Muscle layer of colon (tissue), 2 donors: ENCODE data around the gene CRADD.

Experiments used
- H3K27ac ChIP-seq: one replicate; pipeline ENCODE4 v1.7.0; 2013; ENCODE audit warnings: low read depth, mild to moderate bottlenecking, low read length, moderate library complexity
- H3K27me3 ChIP-seq, 2 donors: one replicate each; pipeline ENCODE4 v1.7.0; 2013; ENCODE audit warnings: low read length in 2 of 2, mild to moderate bottlenecking in 2 of 2; ENCODE audit not compliant: insufficient read depth in 2 of 2, control insufficient read depth in 1 of 2
- H3K36me3 ChIP-seq: one replicate; pipeline ENCODE4 v1.7.0; 2013; ENCODE audit warnings: mild to moderate bottlenecking, low read length; ENCODE audit not compliant: insufficient read depth
- H3K4me1 ChIP-seq: one replicate; pipeline ENCODE4 v1.7.0; 2013; ENCODE audit warnings: mild to moderate bottlenecking, low read length; ENCODE audit not compliant: insufficient read depth
- H3K4me3 ChIP-seq, 2 donors: one replicate each; pipeline ENCODE4 v1.7.0; 2013; ENCODE audit warnings: low read length in 2 of 2, low read depth in 1 of 2, mild to moderate bottlenecking in 1 of 2, moderate library complexity in 1 of 2
- H3K9ac ChIP-seq: one replicate; pipeline ENCODE4 v1.7.0; 2013; ENCODE audit warnings: low read length
- H3K9me3 ChIP-seq: one replicate; pipeline ENCODE4 v1.7.0; 2013; ENCODE audit warnings: mild to moderate bottlenecking, low read length
- donor health status: abdominal sarcoma.
- donor health status: Adenocarcinoma of cecum.

The CRADD gene

GRCh38 chr12:93889516-93890212 is 212.5 kb downstream of the CRADD start:
- H3K9me3 ChIP-seq: no peaks in the 10 kb centered on the region
- no peaks in the 10 kb centered on the region for H3K27me3 ChIP-seq
- no peak overlapping the region for H3K4me3 ChIP-seq
- peaks cover 11% of the 10 kb centered on the region for H3K4me1 ChIP-seq
- no peak overlapping the region for H3K27ac ChIP-seq
- no peaks in the 10 kb centered on the region for H3K36me3 ChIP-seq
- no peak overlapping the region for H3K9ac ChIP-seq

GRCh38 chr12:93892423-93893268 is 215.5 kb downstream of the CRADD start:
- Histone ChIP-seq H3K4me3 (no peak overlapping the region), H3K9ac (no peak overlapping the region), H3K27ac (no peak overlapping the region)

GRCh38 chr12:93894391-93895088 is 217.4 kb downstream of the CRADD start:
- Histone ChIP-seq H3K9me3 (no peaks in the 10 kb centered on the region), H3K36me3 (no peaks in the 10 kb centered on the region), H3K9ac (no peak overlapping the region), H3K27me3 (no peaks in the 10 kb centered on the region), H3K4me1 (peaks cover 17% of the 10 kb centered on the region), H3K4me3 (no peak overlapping the region), H3K27ac (peak overlapping the region; percentile 91)

More at GRCh38 chr12:93892423-93893268, 215.5 kb downstream of the CRADD start:
- Histone ChIP-seq H3K36me3 (no peaks in the 10 kb centered on the region), H3K4me1 (peaks cover 17% of the 10 kb centered on the region), H3K9me3 (no peaks in the 10 kb centered on the region), H3K27me3 (no peaks in the 10 kb centered on the region)

- H3K27me3 ChIP-seq: no peaks in the 10 kb centered on the region
- H3K36me3 ChIP-seq: no peaks in the 10 kb centered on the region
- peak overlapping the region; percentile 91 for H3K27ac ChIP-seq
- no peak overlapping the region for H3K4me3 ChIP-seq
- no peak overlapping the region for H3K9ac ChIP-seq
- H3K9me3 ChIP-seq: no peaks in the 10 kb centered on the region
- H3K4me1 ChIP-seq: peaks cover 17% of the 10 kb centered on the region
Observed at GRCh38 chr12:93895089-93895445, 217.9 kb downstream of the CRADD start.

- no peak overlapping the region for H3K4me3 ChIP-seq
- no peak overlapping the region for H3K27ac ChIP-seq
- peaks cover 17% of the 10 kb centered on the region for H3K4me1 ChIP-seq
- H3K9me3 ChIP-seq: no peaks in the 10 kb centered on the region
- H3K36me3 ChIP-seq: no peaks in the 10 kb centered on the region
- H3K9ac ChIP-seq: no peak overlapping the region
- H3K27me3 ChIP-seq: no peaks in the 10 kb centered on the region
Observed at GRCh38 chr12:93896427-93896826, 219.3 kb downstream of the CRADD start.

- Histone ChIP-seq H3K4me3 (no peak overlapping the region), H3K27ac (no peak overlapping the region), H3K36me3 (no peaks in the 10 kb centered on the region), H3K4me1 (peaks cover 17% of the 10 kb centered on the region), H3K27me3 (no peaks in the 10 kb centered on the region), H3K9me3 (no peaks in the 10 kb centered on the region), H3K9ac (no peak overlapping the region)
Observed at GRCh38 chr12:93896952-93897351, 219.8 kb downstream of the CRADD start.

GRCh38 chr12:93901739-93902138 is 224.6 kb downstream of the CRADD start:
- Histone ChIP-seq H3K27ac (no peak overlapping the region), H3K9me3 (no peaks in the 10 kb centered on the region), H3K4me3 (no peak overlapping the region), H3K9ac (no peak overlapping the region), H3K27me3 (no peaks in the 10 kb centered on the region), H3K4me1 (no peaks in the 10 kb centered on the region), H3K36me3 (no peaks in the 10 kb centered on the region)

- Histone ChIP-seq H3K27ac (no peak overlapping the region), H3K9ac (no peak overlapping the region), H3K4me1 (no peaks in the 10 kb centered on the region), H3K36me3 (no peaks in the 10 kb centered on the region), H3K4me3 (no peak overlapping the region), H3K27me3 (no peaks in the 10 kb centered on the region), H3K9me3 (no peaks in the 10 kb centered on the region)
Observed at GRCh38 chr12:93902192-93902591, 225.0 kb downstream of the CRADD start.

GRCh38 chr12:93902736-93903562 is 225.8 kb downstream of the CRADD start:
- no peaks in the 10 kb centered on the region for H3K36me3 ChIP-seq
- H3K4me1 ChIP-seq: no peaks in the 10 kb centered on the region
- H3K9ac ChIP-seq: no peak overlapping the region
- H3K27me3 ChIP-seq: no peaks in the 10 kb centered on the region
- no peak overlapping the region for H3K4me3 ChIP-seq
- no peak overlapping the region for H3K27ac ChIP-seq
- H3K9me3 ChIP-seq: no peaks in the 10 kb centered on the region

- Histone ChIP-seq H3K27me3 (no peaks in the 10 kb centered on the region), H3K9me3 (no peaks in the 10 kb centered on the region), H3K4me1 (no peaks in the 10 kb centered on the region), H3K9ac (no peak overlapping the region), H3K27ac (no peak overlapping the region), H3K36me3 (no peaks in the 10 kb centered on the region), H3K4me3 (no peak overlapping the region)
Observed at GRCh38 chr12:93904124-93904523, 226.9 kb downstream of the CRADD start.

- Histone ChIP-seq H3K9ac (no peak overlapping the region), H3K9me3 (no peaks in the 10 kb centered on the region), H3K27ac (no peak overlapping the region), H3K4me1 (no peaks in the 10 kb centered on the region), H3K36me3 (no peaks in the 10 kb centered on the region), H3K27me3 (no peaks in the 10 kb centered on the region), H3K4me3 (no peak overlapping the region)
Observed at GRCh38 chr12:93908264-93908663, 231.1 kb downstream of the CRADD start.
